ENCODE measurements around the gene ZMYM2. TPM values are rescaled to one million over a fixed set of nuclear protein-coding genes. Genes with fewer than 3 reads are reported as not detected.

Gene ZMYM2
- total RNA-seq, 3 donors from 2014 or later = 58.9 to 85.1 (median 70.3) TPM

DNA sequence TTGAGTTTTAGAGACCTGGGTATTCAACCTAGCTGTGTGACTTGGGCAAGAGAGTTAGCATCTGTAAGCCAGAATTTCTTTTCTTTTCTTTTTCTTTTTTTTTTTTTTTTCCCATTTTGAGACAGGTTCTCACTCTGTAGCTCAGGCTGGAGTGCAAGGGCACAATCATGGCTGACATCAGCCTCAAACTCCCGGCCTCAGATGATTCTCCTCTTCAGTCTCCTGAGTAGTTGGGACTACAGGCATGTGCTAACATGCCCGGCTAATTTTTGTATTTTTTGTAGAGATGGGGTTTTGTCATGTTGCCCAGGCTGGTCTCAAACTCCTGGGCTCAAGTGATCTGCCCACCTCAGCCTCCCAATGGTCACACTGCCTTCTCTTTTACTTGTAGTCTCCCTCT, 33.0 kb downstream of the ZMYM2 start:
- ATAC-seq (no peak), DNase-seq (no peak)
- TF ChIP-seq, protein P1, sequence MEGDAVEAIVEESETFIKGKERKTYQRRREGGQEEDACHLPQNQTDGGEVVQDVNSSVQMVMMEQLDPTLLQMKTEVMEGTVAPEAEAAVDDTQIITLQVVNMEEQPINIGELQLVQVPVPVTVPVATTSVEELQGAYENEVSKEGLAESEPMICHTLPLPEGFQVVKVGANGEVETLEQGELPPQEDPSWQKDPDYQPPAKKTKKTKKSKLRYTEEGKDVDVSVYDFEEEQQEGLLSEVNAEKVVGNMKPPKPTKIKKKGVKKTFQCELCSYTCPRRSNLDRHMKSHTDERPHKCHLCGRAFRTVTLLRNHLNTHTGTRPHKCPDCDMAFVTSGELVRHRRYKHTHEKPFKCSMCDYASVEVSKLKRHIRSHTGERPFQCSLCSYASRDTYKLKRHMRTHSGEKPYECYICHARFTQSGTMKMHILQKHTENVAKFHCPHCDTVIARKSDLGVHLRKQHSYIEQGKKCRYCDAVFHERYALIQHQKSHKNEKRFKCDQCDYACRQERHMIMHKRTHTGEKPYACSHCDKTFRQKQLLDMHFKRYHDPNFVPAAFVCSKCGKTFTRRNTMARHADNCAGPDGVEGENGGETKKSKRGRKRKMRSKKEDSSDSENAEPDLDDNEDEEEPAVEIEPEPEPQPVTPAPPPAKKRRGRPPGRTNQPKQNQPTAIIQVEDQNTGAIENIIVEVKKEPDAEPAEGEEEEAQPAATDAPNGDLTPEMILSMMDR (IDR thresholded peaks at IDR 0.05) = no peak
- Histone ChIP-seq H3K36me3 (ENCODE audit: low read depth) (peaks cover 8% of the 10 kb centered on the region), H3K4me3 (no peak overlapping the region), H3K4me1 (ENCODE audit: low read depth) (no peaks in the 10 kb centered on the region), H3K9me3 (no peaks in the 10 kb centered on the region)
- intact Hi-C loops (cut with DNase I, micrococcal nuclease) = no loop called here

DNA sequence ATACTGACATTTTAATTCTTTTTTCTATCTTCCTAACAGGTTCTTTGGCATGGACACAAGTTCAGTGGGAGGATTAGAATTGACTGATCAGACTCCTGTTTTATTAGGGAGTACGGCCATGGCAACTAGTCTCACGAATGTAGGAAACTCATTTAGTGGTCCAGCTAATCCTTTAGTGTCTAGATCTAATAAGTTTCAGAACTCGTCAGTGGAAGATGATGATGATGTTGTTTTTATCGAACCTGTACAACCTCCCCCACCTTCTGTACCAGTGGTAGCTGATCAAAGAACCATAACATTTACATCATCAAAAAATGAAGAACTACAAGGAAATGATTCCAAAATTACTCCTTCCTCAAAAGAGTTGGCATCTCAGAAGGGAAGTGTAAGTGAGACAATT, 34.5 kb downstream of the ZMYM2 start:
- TF ChIP-seq, protein P1 (IDR thresholded peaks at IDR 0.05) = no peak
- peaks cover 8% of the 10 kb centered on the region for H3K36me3 ChIP-seq (ENCODE audit: low read depth)
- intact Hi-C loops (cut with DNase I, micrococcal nuclease) = no loop called here

DNA sequence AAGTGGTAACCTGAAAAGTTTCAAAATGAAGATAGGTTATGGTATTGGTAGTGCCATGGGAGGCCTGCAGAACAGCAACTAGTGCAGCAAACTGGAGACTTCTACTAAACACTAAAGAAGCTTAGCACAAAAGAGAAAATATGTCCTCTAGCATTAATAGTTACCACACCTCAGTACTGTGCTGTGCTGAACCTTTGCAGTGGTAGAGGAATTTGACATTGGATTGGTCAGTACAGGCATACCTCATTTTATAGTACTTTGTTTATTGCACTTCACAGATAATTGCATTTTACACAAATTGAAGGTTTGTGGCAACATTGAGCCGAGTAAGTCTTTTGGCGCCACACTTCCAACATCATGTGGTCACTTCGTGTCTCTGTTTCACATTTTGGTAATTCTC, 40.4 kb downstream of the ZMYM2 start:
- no peak for DNase-seq
- no peaks in the 10 kb centered on the region for H3K36me3 ChIP-seq (ENCODE audit: low read depth)
- no peak overlapping the region for H3K4me3 ChIP-seq
- TF ChIP-seq, protein P1 (IDR thresholded peaks at IDR 0.05) = no peak
- no peaks in the 10 kb centered on the region for H3K9me3 ChIP-seq
- H3K4me1 ChIP-seq (ENCODE audit: low read depth) = peaks cover 2% of the 10 kb centered on the region
- intact Hi-C loops (cut with DNase I, micrococcal nuclease) = no loop called here
- ATAC-seq = peak; percentile 68

More for the DNA sequence above, 34.5 kb downstream of the ZMYM2 start:
- Histone ChIP-seq H3K4me1 (ENCODE audit: low read depth) (no peaks in the 10 kb centered on the region), H3K9me3 (no peaks in the 10 kb centered on the region), H3K4me3 (no peak overlapping the region)
- DNase-seq (no peak), ATAC-seq (no peak)

DNA sequence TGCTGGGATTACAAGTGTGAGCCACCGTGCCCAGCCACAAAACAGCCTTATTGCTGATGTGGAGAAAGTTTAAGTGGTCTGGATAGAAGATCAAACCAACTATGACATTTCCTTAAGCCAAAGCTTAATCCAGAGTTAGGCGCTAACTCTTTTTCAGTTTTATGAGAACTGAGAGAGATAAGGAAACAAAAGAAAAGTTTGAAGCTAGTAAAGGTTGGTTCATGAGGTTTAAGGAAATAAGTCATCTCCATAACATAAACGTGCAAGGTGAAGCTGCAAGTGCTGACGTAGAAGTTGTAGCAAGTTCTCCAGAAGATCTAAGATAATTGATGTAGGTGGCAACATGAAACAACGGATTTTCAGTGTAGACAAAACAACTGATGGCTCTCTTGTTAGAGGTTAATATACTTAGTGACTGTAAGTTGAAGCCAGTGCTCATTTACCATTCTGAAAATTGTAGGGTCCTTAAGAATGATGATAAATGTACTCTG, 41.6 kb downstream of the ZMYM2 start:
- intact Hi-C loops (cut with DNase I, micrococcal nuclease) = no loop called here
- TF ChIP-seq, protein P1 (IDR thresholded peaks at IDR 0.05) = no peak

DNA sequence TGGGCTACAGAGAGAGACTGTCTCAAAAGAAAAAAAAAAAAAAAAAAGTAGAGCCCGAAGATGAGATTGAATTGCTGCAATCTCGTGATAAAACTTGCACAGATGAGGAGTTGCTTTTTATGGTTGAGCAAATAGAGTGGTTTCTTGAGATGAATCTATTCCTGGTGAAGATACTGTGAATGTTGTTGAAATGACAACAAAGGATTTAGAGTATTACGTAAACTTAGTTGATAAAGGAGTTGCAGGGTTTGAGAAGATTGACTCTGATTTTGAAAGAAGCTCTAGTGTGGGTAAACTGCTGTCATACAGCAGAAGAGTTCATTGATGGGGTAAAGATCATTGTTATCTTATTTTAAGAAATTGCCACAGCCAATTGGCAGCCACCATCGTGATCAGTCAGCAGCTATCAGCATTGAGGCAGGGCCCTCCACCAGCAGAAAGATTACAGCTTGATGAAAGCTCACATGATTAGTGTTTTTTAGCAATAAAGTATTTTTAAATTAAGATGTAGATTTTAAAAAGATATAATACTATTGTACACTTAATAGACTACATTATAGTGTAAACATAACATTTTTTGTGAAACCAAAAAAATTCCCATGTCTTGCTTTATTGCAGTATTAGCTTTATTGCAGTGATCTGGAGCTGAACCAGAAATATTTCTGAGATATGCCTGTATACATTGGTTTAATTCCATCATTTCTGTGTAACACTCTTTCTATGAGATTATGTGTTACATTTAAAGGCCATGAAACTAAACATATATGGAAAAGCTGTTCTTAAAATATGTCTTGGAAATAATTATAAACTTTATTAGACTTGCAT, 43.1 kb downstream of the ZMYM2 start:
- TF ChIP-seq, protein P1 (IDR thresholded peaks at IDR 0.05) = no peak
- no peaks in the 10 kb centered on the region for H3K36me3 ChIP-seq (ENCODE audit: low read depth)
- DNase-seq = no peak
- ATAC-seq = no peak
- intact Hi-C loops (cut with DNase I, micrococcal nuclease) = no loop called here
- no peak overlapping the region for H3K4me3 ChIP-seq
- H3K9me3 ChIP-seq = no peaks in the 10 kb centered on the region
- H3K4me1 ChIP-seq (ENCODE audit: low read depth) = peaks cover 2% of the 10 kb centered on the region

More for the DNA sequence above, 41.6 kb downstream of the ZMYM2 start:
- Histone ChIP-seq H3K36me3 (ENCODE audit: low read depth) (no peaks in the 10 kb centered on the region), H3K9me3 (no peaks in the 10 kb centered on the region), H3K4me3 (no peak overlapping the region), H3K4me1 (ENCODE audit: low read depth) (peaks cover 2% of the 10 kb centered on the region)
- no peak for DNase-seq
- peak; percentile 74 for ATAC-seq
